PC-9 (cell line): ENCODE measurements around the gene SLC2A2.

ENCODE experiments used
- CTCF ChIP-seq: fragments of 200-600 bp; sonication (generic); conservative IDR thresholded peaks from 2 replicates; pipeline ENCODE4 v1.6.1; 2017; ENCODE audit warnings: mixed run types, antibody characterized with exemption, mild to moderate bottlenecking, moderate library complexity
- EZH2 ChIP-seq: fragments of 200-600 bp; sonication (generic); IDR thresholded peaks from 2 replicates; pipeline ENCODE4 v1.8.0; 2017; ENCODE audit warnings: antibody characterized with exemption, low read depth

DNA sequence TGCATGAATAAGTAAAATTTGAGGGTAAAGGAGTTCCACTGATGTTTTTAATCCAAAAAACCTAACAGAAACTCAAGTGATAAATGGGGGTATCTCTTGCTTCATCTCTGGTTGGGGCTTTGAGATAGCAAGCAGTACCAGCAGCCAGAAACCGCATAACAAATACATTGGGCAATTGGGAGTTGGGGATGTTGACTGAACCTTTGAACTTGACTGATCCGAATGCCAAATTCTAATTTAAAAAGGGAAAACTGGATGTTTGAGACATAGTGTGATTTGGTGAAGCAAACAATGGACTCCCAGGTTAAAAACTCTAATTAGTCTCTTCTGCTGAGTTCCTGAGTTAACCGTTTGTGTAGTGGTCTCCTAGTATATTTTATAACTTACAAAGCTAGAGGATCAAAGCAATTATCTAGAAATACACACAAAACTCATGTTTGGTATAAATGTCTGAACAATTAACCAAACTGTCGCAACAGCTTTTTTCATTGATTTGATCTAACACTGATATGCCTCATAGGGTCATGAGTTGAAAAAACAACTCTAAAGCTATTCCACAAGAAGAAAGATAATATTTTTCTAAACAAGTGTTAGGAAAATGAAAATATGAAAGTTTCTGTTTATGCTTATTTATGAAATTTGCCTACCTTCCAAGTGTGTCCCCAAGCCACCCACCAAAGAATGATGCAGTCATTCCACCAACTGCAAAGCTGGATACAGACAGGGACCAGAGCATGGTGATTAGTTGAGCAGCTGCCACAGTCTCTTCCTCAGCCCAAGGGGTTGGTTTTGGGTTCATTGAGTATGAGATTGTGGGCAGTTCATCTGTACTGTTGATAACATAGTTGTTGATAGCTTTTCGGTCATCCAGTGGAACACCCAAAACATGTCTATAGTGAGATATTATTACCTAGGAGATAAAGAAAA is 12.4 kb downstream of the SLC2A2 start:
- no peak for TF ChIP-seq EZH2
- no peak for TF ChIP-seq CTCF
